ENCODE data around the gene OBP2A.

Gene OBP2A

GRCh38 chr9:135592331-135592590 is 46.3 kb downstream of the OBP2A start:
- DNase-seq (ENCODE audit: low read depth in 2 of 2, low spot score in 1 of 2): no peak

- no peak for DNase-seq (ENCODE audit: low read depth in 2 of 2, low spot score in 1 of 2)
Measured at GRCh38 chr9:135592625-135593024, 46.7 kb downstream of the OBP2A start.

GRCh38 chr9:135596211-135596610 is 50.3 kb downstream of the OBP2A start:
- no peak for DNase-seq (ENCODE audit: low read depth in 2 of 2, low spot score in 1 of 2)

Measured in stimulated activated CD8-positive, alpha-beta memory T cell treated with anti-CD3 and anti-CD28 coated beads, Interleukin-4, amount 100 ng/mL, for 4 hours (primary cell).